ENCODE results near the gene LAMC2.
A peak's percentile ranks its signal among the peaks of the same experiment; 100 is the strongest.
"Not testable (repeated sequence)": the region's sequence is repeated elsewhere in the genome, so short reads cannot be mapped to it uniquely, and the experiment has no call there.

The LAMC2 gene

DNA sequence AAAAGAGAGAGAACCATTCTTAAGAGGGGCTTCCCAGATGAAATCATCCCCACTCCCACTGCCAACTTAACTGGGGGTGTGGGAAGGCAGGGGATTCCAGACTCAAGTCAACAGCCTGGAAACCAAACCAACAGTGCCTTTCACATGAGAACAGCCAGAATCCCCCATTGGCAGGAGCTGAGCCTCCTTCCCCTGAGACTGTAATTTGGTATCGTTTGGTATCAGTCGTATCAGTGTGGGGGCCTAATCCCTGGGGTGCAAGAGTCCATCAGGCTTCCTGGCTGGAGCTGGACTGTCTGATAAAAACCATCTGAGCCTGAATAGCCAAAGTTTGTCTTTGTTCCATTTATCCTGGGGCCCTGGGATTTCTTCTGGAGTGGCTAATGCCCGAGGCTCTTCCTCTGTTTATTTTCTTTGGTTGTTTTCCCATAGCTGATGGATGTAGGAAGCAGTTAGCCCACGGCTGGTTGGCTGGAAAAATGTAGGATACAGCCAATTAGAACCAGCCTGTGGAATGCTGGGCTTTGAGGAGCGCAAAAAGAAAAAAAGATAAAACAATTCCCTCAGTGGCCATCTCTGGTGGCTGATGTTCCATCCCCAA, 84.6 kb downstream of the LAMC2 start:
- no peak overlapping the region for H3K18ac ChIP-seq (ENCODE audit: low read length)
- no peak overlapping the region for H3K14ac ChIP-seq (ENCODE audit: low read length)
- no peak overlapping the region for H2BK5ac ChIP-seq (ENCODE audit: low read length)
- no peak overlapping the region for H3K4me2 ChIP-seq (ENCODE audit: insufficient read depth, low read length, poor library complexity, severe bottlenecking)
- no peak overlapping the region for H4K8ac ChIP-seq (ENCODE audit: low read depth, low read length)
- no peak overlapping the region for H2AFZ ChIP-seq (ENCODE audit: low read length)
- no peak overlapping the region for H3K4me3 ChIP-seq (ENCODE audit: low read length in 2 of 2)
- H2BK12ac ChIP-seq (ENCODE audit: low read length): no peak overlapping the region
- H3K79me1 ChIP-seq (ENCODE audit: low read depth, low read length): no peaks in the 10 kb centered on the region
- H3K27ac ChIP-seq (replicated peaks; ENCODE audit: low read length): no peak overlapping the region
- no peak overlapping the region for H3K23ac ChIP-seq (ENCODE audit: low read depth, low read length, poor library complexity)
- no peak overlapping the region for H3K4ac ChIP-seq (ENCODE audit: low read length)
- H3K9me3 ChIP-seq (replicated peaks in 1 of 2; ENCODE audit: control insufficient read depth in 2 of 2, insufficient read depth in 1 of 2, low read depth in 1 of 2, low read length in 2 of 2): no peaks in the 10 kb centered on the region
- no peak overlapping the region for H2AK5ac ChIP-seq (ENCODE audit: low read depth, low read length)
- H4K91ac ChIP-seq (ENCODE audit: low read depth, low read length, poor library complexity): no peak overlapping the region
- no peak overlapping the region for H3K9ac ChIP-seq (ENCODE audit: low read depth, low read length, poor library complexity)
- DNase-seq (ENCODE audit: low spot score): no peak
- no peaks in the 10 kb centered on the region for H3K36me3 ChIP-seq (replicated peaks in 1 of 2; ENCODE audit: control insufficient read depth in 2 of 2, insufficient read depth in 2 of 2, low read length in 2 of 2)
- WGBS, 2 donors (ENCODE audit: extremely low coverage in 2 of 2, insufficient read length in 2 of 2, insufficient replicate concordance in 1 of 2): no CpG with 5 or more reads among the region's 5 CpGs
- no peak overlapping the region for H2BK120ac ChIP-seq (ENCODE audit: low read depth, low read length)
- no peak overlapping the region for H2BK15ac ChIP-seq (ENCODE audit: low read length)
- H3K4me1 ChIP-seq (ENCODE audit: control insufficient read depth in 2 of 2, insufficient read depth in 1 of 2, low read depth in 1 of 2, low read length in 2 of 2): peaks cover 0 to 1% of the 10 kb centered on the region in 2 donors
- no peaks in the 10 kb centered on the region for H3K27me3 ChIP-seq (ENCODE audit: control insufficient read depth in 3 of 3, insufficient read depth in 3 of 3, low read depth in 1 of 3, low read length in 3 of 3)

DNA sequence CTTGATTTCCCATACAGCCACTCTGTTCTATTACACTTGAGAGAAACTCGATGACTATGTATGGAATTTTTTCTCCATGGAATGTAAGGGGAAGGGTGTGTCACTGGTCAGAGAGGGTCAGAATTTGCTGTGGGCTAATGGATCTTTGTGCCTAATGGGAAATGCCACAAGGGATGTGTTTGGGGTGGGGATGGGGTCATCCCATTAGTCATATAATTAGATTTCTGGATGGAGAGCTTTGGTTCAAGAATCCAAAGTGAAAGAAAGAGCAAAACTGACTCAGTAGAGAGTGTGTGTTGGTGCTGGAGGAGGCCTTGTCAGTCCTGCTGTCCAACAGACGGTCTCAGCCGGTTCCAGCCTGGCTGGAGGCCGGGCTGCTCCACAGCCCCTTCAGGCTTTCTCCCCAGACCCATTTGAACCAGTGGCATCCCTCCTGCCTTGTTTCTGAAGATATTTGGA, 86.4 kb downstream of the LAMC2 start:
- H3K27ac ChIP-seq (replicated peaks; ENCODE audit: low read length): no peak overlapping the region
- no peak overlapping the region for H3K14ac ChIP-seq (ENCODE audit: low read length)
- no peak overlapping the region for H3K23ac ChIP-seq (ENCODE audit: low read depth, low read length, poor library complexity)
- H3K36me3 ChIP-seq (replicated peaks in 1 of 2; ENCODE audit: control insufficient read depth in 2 of 2, insufficient read depth in 2 of 2, low read length in 2 of 2): no peaks in the 10 kb centered on the region
- H4K8ac ChIP-seq (ENCODE audit: low read depth, low read length): no peak overlapping the region
- H3K4me2 ChIP-seq (ENCODE audit: insufficient read depth, low read length, poor library complexity, severe bottlenecking): no peak overlapping the region
- H3K4me3 ChIP-seq (ENCODE audit: low read length in 2 of 2): no peak overlapping the region
- no CpG with 5 or more reads among the region's 4 CpGs for WGBS, 2 donors (ENCODE audit: extremely low coverage in 2 of 2, insufficient read length in 2 of 2, insufficient replicate concordance in 1 of 2)
- H2BK12ac ChIP-seq (ENCODE audit: low read length): no peak overlapping the region
- no peak overlapping the region for H2BK120ac ChIP-seq (ENCODE audit: low read depth, low read length)
- H3K4ac ChIP-seq (ENCODE audit: low read length): no peak overlapping the region
- no peak overlapping the region for H3K9ac ChIP-seq (ENCODE audit: low read depth, low read length, poor library complexity)
- H2AFZ ChIP-seq (ENCODE audit: low read length): peak overlapping the region; percentile 79
- no peak overlapping the region for H4K91ac ChIP-seq (ENCODE audit: low read depth, low read length, poor library complexity)
- no peak for DNase-seq (ENCODE audit: low spot score)
- no peak overlapping the region for H2AK5ac ChIP-seq (ENCODE audit: low read depth, low read length)
- no peak overlapping the region for H3K18ac ChIP-seq (ENCODE audit: low read length)
- H2BK15ac ChIP-seq (ENCODE audit: low read length): no peak overlapping the region
- H3K27me3 ChIP-seq (ENCODE audit: control insufficient read depth in 3 of 3, insufficient read depth in 3 of 3, low read depth in 1 of 3, low read length in 3 of 3): no peaks in the 10 kb centered on the region
- no peak overlapping the region for H2BK5ac ChIP-seq (ENCODE audit: low read length)
- H3K9me3 ChIP-seq (replicated peaks in 1 of 2; ENCODE audit: control insufficient read depth in 2 of 2, insufficient read depth in 1 of 2, low read depth in 1 of 2, low read length in 2 of 2): no peaks in the 10 kb centered on the region
- no peaks in the 10 kb centered on the region for H3K79me1 ChIP-seq (ENCODE audit: low read depth, low read length)
- peaks cover 0 to 1% of the 10 kb centered on the region in 2 donors for H3K4me1 ChIP-seq (ENCODE audit: control insufficient read depth in 2 of 2, insufficient read depth in 1 of 2, low read depth in 1 of 2, low read length in 2 of 2)

DNA sequence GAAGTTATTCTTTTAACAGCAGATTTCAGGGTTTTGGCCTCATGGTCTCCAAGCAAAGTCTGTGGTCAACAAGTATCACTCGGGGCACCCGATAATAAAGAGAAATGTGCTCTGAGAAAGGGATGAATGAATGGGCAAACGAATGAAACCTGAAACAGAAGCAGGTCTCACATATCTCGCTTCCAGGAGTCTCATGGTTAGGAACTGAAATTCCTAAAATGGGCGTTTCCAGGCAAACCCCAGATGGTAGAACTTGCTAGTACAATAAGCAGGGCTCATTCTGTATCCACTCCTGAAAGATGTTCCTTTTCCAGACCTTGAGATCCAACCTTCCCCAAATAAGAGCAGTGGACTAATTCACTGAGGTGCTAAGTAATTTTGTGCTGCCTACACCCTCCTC, 87.2 kb downstream of the LAMC2 start:
- WGBS, 2 donors (ENCODE audit: extremely low coverage in 2 of 2, insufficient read length in 2 of 2, insufficient replicate concordance in 1 of 2): no CpG with 5 or more reads among the region's 5 CpGs
- Histone ChIP-seq H3K23ac (ENCODE audit: low read depth, low read length, poor library complexity) (no peak overlapping the region), H3K4me2 (ENCODE audit: insufficient read depth, low read length, poor library complexity, severe bottlenecking) (no peak overlapping the region), H3K18ac (ENCODE audit: low read length) (no peak overlapping the region), H2AFZ (ENCODE audit: low read length) (no peak overlapping the region), H3K4me3 (ENCODE audit: low read length in 2 of 2) (no peak overlapping the region), H3K9me3 (replicated peaks in 1 of 2; ENCODE audit: control insufficient read depth in 2 of 2, insufficient read depth in 1 of 2, low read depth in 1 of 2, low read length in 2 of 2) (no peaks in the 10 kb centered on the region), H2BK5ac (ENCODE audit: low read length) (no peak overlapping the region), H3K27ac (replicated peaks; ENCODE audit: low read length) (no peak overlapping the region), H2BK120ac (ENCODE audit: low read depth, low read length) (no peak overlapping the region), H3K4me1 (ENCODE audit: control insufficient read depth in 2 of 2, insufficient read depth in 1 of 2, low read depth in 1 of 2, low read length in 2 of 2) (peaks cover 0 to 1% of the 10 kb centered on the region in 2 donors), H2BK12ac (ENCODE audit: low read length) (no peak overlapping the region), H3K27me3 (ENCODE audit: control insufficient read depth in 3 of 3, insufficient read depth in 3 of 3, low read depth in 1 of 3, low read length in 3 of 3) (no peaks in the 10 kb centered on the region), H4K8ac (ENCODE audit: low read depth, low read length) (no peak overlapping the region), H3K9ac (ENCODE audit: low read depth, low read length, poor library complexity) (no peak overlapping the region), H3K79me1 (ENCODE audit: low read depth, low read length) (no peaks in the 10 kb centered on the region), H4K91ac (ENCODE audit: low read depth, low read length, poor library complexity) (no peak overlapping the region), H2BK15ac (ENCODE audit: low read length) (no peak overlapping the region), H2AK5ac (ENCODE audit: low read depth, low read length) (no peak overlapping the region), H3K36me3 (replicated peaks in 1 of 2; ENCODE audit: control insufficient read depth in 2 of 2, insufficient read depth in 2 of 2, low read length in 2 of 2) (no peaks in the 10 kb centered on the region), H3K14ac (ENCODE audit: low read length) (no peak overlapping the region), H3K4ac (ENCODE audit: low read length) (no peak overlapping the region)
- no peak for DNase-seq (ENCODE audit: low spot score)

DNA sequence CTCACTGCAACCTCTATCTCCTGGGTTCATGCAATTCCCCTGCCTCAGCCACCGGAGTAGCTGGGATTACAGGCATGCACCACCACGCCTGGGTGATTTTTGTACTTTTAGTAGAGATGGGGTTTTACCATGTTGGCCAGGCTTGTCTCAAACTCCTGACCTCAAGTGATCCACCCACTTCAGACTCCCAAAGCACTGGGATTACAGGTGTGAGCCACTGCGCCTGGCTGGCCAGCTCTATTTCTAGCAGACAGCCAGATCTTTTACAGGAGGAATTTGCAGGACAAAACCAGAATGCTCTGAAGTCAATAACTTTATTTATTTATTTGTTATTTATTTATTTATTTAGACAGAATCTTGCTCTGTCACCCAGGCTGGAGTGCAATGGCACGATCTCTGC, 87.9 kb downstream of the LAMC2 start:
- H3K4me2 ChIP-seq (ENCODE audit: insufficient read depth, low read length, poor library complexity, severe bottlenecking); H2BK5ac ChIP-seq (ENCODE audit: low read length); H3K79me1 ChIP-seq (ENCODE audit: low read depth, low read length); H3K9ac ChIP-seq (ENCODE audit: low read depth, low read length, poor library complexity); H3K36me3 ChIP-seq (replicated peaks in 1 of 2; ENCODE audit: control insufficient read depth in 2 of 2, insufficient read depth in 2 of 2, low read length in 2 of 2); H3K23ac ChIP-seq (ENCODE audit: low read depth, low read length, poor library complexity); H3K4ac ChIP-seq (ENCODE audit: low read length); H3K27me3 ChIP-seq (ENCODE audit: control insufficient read depth in 3 of 3, insufficient read depth in 3 of 3, low read depth in 1 of 3, low read length in 3 of 3); H3K4me1 ChIP-seq (ENCODE audit: control insufficient read depth in 2 of 2, insufficient read depth in 1 of 2, low read depth in 1 of 2, low read length in 2 of 2); H3K27ac ChIP-seq (replicated peaks; ENCODE audit: low read length); H2AK5ac ChIP-seq (ENCODE audit: low read depth, low read length); H2AFZ ChIP-seq (ENCODE audit: low read length); DNase-seq (ENCODE audit: low spot score); H2BK120ac ChIP-seq (ENCODE audit: low read depth, low read length); H2BK12ac ChIP-seq (ENCODE audit: low read length); H3K9me3 ChIP-seq (replicated peaks in 1 of 2; ENCODE audit: control insufficient read depth in 2 of 2, insufficient read depth in 1 of 2, low read depth in 1 of 2, low read length in 2 of 2); H3K14ac ChIP-seq (ENCODE audit: low read length); H2BK15ac ChIP-seq (ENCODE audit: low read length); H3K4me3 ChIP-seq (ENCODE audit: low read length in 2 of 2); H4K8ac ChIP-seq (ENCODE audit: low read depth, low read length); H3K18ac ChIP-seq (ENCODE audit: low read length); H4K91ac ChIP-seq (ENCODE audit: low read depth, low read length, poor library complexity): not testable (repeated sequence)
- no CpG with 5 or more reads among the region's 4 CpGs for WGBS, 2 donors (ENCODE audit: extremely low coverage in 2 of 2, insufficient read length in 2 of 2, insufficient replicate concordance in 1 of 2)

All from neuronal stem cell (in vitro differentiated cells).